Astrocyte (in vitro differentiated cells and primary cell): Measurements from ENCODE around the gene RNF186.

Source experiments
- CTCF ChIP-seq: IDR thresholded peaks from 2 replicates; pipeline ENCODE4 v1.5.1; 2011; ENCODE audit warnings: low read depth, mild to moderate bottlenecking, inconsistent platforms, low read length, moderate library complexity; ENCODE audit not compliant: insufficient read depth
- EZH2 ChIP-seq: IDR thresholded peaks from 2 replicates; pipeline ENCODE4 v1.6.1; 2012; ENCODE audit warnings: mild to moderate bottlenecking, low read length, inconsistent platforms; ENCODE audit not compliant: insufficient read depth

GRCh38 chr1:19774180-19774785, 40.8 kb downstream of the RNF186 start:
- TF ChIP-seq CTCF (no peak), EZH2 (no peak)
